NCI-H2227 (cell line): ENCODE measurements around the gene CDIPT.
"Not testable (repeated sequence)": the region's sequence is repeated elsewhere in the genome, so short reads cannot be mapped to it uniquely, and the experiment has no call there.

ENCODE experiments used
- DNase-seq: peaks from one replicate; lab custom pipeline; 2025; ENCODE audit not compliant: unreplicated experiment; lab: John Stamatoyannopoulos, UW

CDIPT gene

DNA sequence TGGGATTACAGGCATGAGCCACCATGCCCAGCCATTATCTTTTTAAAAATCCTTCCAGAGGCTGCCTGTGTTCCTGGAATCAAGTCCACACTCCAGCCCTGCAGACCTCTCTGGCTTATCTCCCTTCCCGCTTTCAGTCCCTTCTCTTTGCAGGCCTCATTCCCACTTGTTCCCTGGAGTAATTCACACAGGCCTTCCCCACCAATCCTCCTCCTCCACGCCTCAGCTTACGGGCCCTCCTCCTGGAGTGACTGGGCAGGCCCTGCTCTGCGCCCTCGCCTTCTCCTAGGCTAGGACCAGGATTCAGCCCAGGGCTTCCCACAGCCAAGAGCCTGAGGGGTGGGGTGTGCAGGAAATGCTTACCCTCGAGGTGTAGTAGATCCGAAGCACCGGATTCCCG, 2.8 kb downstream of the CDIPT start:
- DNase-seq: no peak

DNA sequence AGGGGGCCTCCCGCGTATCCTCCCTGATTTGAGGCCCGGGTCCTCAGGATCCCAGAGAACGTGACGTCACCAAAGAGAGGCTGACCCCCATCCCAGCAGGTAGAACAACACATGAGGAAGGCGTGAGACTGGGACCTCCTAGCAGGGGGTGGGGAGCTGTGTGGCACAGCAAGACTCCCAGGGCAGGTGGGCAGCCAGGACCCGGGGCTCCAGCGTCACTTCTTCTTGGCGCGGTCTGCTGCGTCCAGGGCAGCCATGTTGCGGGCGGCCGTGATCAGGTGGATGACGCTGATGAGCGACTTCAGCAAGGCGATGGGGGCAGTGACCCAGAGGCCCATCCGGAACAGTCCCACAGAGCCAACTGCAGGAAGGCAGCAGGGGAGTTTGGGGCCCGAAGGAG, 4.1 kb downstream of the CDIPT start:
- no peak for DNase-seq

DNA sequence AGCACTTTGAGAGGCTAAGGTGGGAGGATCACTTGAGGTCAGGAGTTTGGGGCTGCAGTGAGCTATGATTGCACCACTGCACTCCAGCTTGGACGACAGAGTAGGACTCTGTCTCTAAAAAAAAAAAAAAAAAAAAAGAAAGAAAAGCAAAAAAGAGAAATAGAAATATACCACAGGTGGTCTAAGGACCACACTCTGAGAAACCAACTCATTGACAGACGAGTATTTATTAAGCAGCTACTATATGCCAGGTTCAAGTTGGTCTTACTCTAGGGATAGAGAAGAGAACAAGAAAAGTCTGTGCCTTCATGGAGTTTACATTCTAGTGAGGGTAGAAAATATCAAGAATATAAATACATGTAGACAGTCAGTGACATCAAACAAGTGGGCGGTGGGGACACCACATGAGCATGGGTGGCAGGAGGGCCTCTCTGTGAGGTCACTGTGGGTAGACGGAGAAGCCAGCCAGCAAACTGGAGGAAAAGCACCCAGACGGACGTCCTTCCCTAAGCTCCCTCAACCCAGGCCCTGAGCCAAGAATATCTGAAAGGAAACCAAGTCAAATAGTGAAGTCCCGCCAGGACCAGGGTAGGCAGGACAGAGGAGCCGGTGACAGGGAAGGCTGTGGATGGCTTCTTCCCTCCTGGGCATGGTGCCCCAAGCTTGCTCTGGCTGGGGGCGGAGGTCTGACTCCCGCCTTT, 4.7 kb downstream of the CDIPT start:
- DNase-seq: no peak

GRCh38 chr16:29857133-29857760, 5.8 kb downstream of the CDIPT start:
- no peak for DNase-seq

DNA sequence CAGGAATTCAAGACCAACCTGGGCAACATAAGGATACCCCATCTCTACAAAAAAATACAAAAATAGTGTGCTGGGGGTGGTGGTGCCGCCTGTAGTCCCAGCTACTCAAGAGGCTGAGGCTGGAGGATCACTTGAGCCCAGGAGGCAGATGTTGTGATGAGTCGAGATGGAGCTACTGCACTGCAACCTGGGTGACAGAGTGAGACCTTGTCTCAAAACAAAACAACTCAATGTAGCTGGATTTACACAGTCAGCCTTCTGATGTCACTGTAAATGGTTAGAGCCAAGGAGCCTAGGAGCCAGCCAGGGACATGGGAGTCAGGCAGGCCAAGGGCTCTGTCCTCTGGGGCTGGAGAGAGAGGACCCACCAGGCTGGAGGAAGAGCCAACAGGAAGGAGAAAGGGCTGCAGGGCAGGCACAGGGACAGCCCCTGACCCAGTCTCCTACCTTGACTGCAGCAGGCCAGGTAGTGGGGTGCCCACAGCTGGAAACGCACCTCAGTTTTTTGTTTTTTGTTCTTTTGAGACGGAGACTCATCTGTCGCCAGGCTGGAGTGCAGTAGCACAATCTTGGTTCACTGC, 8.4 kb downstream of the CDIPT start:
- no peak for DNase-seq

GRCh38 chr16:29852654-29853053, 10.4 kb downstream of the CDIPT start:
- DNase-seq: no peak

DNA sequence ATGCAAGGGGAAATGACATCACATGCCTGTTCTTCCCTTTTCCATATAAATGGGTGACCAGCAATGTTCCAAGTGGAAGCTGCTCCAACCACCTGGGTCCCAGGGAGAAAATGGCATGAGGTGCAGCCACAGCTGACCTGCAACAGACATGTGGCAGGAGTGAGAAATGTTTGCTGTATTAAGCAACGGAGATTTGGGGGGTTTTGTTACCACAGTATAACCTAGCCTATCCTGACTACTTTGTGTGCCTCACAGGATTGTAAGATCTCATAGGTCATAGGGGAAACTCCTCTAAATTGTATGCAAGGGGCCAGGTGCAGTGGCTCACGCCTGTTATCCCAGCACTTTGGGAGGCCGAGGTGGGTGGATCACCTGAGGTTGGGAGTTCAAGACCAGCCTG, 12.0 kb downstream of the CDIPT start:
- no peak for DNase-seq

GRCh38 chr16:29849505-29849904, 13.5 kb downstream of the CDIPT start:
- no peak for DNase-seq

DNA sequence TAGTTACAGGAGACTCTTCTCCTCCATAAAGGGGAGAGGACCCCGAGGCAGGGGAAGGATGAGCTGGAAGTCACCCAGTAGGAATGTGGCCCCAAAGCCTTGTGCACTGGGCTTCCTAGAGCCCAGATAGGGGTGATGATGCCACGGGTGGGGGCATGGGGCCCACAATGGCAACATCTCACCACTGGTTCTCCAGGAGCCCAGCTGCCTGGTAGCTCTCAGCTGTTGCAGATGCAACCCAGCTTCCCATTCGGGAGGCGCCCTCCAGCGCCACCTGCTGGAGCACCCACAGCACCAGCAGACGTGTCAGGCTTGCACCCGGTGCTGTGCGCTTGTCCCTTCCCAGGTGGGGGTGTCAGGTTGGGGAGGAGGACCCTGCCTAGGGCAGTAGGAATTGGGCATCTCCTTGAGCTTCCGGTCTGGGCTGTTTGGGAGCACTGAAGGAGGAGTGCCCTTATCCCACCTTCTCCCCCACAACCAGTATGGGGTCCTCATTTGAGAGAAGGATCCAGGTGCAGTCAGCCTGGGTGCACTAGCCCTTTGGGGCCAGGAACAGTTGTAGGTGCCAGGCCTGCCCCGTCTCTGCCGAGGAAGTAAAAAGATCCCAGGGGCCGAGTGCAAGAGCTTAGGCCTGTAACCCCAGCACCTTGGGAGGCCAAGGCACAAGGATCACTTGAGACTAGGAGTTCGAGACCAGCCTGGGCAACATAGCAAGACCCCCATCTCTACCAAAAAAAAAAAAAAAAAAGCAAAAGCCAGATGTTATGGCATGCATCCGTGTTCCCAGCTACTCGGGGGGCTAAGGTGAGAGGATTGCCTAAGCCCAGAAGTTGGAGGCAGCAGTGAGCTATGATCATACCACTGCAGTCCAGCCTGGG, 14.4 kb downstream of the CDIPT start:
- peak; percentile 24 for DNase-seq

- no peak for DNase-seq
Measured at GRCh38 chr16:29845656-29846055, 17.4 kb downstream of the CDIPT start.

DNA sequence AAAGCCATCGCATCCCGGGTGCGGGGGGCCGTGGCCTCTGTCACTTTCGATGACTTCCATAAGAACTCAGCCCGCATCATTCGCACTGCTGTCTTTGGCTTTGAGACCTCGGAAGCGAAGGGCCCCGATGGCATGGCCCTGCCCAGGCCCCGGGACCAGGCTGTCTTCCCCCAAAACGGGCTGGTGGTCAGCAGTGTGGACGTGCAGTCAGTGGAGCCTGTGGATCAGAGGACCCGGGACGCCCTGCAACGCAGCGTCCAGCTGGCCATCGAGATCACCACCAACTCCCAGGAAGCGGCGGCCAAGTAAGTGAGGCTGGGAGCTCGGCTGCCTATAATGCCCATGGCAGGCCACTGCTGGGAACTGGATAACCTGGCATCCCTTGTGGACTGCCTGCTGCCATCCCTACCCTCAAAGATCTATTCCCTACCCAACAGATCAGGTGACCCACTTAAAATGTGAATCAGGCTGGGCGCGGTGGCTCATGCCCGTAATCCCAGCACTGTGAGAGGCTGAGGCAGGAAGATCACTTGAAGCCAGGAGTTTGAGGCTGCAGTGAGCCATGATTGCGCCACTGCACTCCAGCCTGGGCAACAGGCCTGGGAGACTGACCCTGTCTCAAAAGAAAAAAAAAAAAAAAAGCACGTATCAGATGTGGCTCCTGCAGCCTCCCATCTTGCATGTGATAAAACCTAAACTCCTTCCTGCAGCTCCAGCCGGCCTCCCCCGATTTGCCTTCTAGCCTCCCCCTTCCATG, 18.3 kb downstream of the CDIPT start:
- DNase-seq: no peak

- no peak for DNase-seq
Measured at GRCh38 chr16:29843931-29844330, 19.1 kb downstream of the CDIPT start.

GRCh38 chr16:29842732-29843346, 20.2 kb downstream of the CDIPT start:
- DNase-seq: no peak

DNA sequence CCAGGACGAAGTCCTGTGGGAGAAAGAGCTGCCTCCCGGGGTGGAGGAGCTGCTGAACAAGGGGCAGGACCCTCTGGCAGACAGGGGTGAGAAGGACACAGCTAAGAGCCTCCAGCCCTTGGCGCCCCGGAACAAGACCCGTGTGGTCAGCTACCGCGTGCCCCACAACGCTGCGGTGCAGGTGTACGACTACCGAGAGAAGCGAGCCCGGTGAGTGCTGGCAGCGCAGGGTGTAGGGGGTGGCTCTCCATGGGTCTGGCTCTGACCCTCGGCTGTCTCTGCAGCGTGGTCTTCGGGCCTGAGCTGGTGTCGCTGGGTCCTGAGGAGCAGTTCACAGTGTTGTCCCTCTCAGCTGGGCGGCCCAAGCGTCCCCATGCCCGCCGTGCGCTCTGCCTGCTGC, 21.4 kb downstream of the CDIPT start:
- DNase-seq: no peak

DNA sequence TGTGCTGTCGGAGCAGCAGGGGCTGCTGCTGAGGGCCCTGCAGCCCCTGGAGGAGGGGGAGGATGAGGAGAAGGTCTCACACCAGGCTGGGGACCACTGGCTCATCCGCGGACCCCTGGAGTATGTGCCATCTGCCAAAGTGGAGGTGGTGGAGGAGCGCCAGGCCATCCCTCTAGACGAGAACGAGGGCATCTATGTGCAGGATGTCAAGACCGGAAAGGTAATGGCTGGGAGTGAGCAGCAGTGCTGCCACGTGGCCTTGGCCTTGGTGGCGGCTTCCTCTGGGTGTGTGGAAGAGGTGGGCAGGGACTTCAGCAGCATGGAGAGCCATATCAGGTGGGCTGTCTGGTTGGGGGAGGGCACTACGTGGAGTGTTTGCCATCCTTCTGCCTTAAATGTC, 22.8 kb downstream of the CDIPT start:
- no peak for DNase-seq

- DNase-seq: no peak
Measured at GRCh38 chr16:29839822-29840221, 23.2 kb downstream of the CDIPT start.

- no peak for DNase-seq
Measured at GRCh38 chr16:29837841-29838240, 25.2 kb downstream of the CDIPT start.

DNA sequence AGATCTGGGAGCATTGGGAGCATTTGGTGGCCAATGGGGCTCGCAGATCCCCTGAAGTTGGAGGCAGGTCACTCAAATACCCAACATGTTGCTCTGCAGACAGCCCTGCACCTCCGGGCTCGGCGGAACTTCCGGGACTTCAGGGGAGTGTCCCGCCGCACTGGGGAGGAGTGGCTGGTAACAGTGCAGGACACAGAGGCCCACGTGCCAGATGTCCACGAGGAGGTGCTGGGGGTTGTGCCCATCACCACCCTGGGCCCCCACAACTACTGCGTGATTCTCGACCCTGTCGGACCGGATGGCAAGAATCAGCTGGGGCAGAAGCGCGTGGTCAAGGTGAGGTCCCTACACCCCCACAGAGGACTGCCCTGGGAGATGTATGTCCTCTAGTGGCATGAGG, 26.4 kb downstream of the CDIPT start:
- no peak for DNase-seq

DNA sequence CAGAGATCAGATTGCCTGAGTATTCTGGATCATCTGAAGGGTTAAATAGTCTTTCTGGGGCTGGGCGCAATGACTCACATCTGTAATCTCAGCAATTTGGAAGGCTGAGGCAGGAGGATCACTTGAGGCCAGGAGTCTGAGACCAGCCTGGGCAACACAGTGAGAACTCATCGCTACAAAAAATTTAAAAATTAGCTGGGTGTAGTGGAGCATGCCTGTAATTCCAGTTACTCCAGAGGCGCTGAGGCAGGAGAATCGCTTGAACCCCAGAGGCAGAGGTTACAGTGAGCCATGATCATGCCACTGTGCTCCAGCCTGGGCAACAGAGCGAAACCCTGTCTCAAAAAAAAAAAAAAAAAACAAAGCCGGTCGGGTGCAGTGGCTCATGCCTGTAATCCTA, 27.1 kb downstream of the CDIPT start:
- no peak for DNase-seq

DNA sequence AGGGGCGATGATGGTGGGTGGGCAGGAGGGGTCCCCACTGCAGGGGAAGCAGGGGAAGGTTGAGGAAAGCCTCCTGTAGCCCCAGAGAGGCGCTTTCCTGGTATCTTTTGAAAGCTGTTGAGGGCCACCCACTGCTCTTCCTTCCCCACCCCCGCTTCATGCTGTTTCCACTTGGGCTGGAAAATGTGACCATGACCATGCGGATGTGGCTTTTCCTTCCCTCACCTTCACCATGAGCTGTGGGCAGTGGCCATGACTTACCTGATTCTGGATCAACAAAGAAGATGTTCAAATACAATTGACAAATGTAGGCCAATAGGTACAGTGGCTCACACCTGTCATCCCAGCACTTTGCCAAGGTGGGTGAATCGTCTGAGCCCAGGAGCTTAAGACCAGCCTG, 28.9 kb downstream of the CDIPT start:
- DNase-seq: no peak

GRCh38 chr16:29833219-29833618, 29.8 kb downstream of the CDIPT start:
- not testable (repeated sequence) for DNase-seq
